Mesendoderm (in vitro differentiated cells): ENCODE results near the gene DAG1.

Experiments used
- DNase-seq: peaks from one replicate; pipeline ENCODE4 v3.0.0; 2013
- H2AK5ac ChIP-seq: 2 replicates; pipeline ENCODE4 v1.6.1; 2013; ENCODE audit warnings: low read length, inconsistent platforms
- H2BK120ac ChIP-seq: 2 replicates; pipeline ENCODE4 v1.6.1; 2013; ENCODE audit warnings: low read depth, mild to moderate bottlenecking, low read length, moderate library complexity, mixed read lengths
- H2BK15ac ChIP-seq: replicated peaks from 2 replicates; pipeline ENCODE4 v1.6.1; 2013; ENCODE audit warnings: low read depth, mild to moderate bottlenecking, moderate library complexity
- H2BK5ac ChIP-seq: 2 replicates; pipeline ENCODE4 v1.6.1; 2013; ENCODE audit warnings: low read length, inconsistent platforms
- H3K18ac ChIP-seq: 2 replicates; pipeline ENCODE4 v1.6.1; 2013; ENCODE audit warnings: mild to moderate bottlenecking, low read length, mixed read lengths
- H3K23ac ChIP-seq: one replicate; pipeline ENCODE4 v1.6.1; 2013; ENCODE audit warnings: low read length
- H3K27ac ChIP-seq: 2 replicates; pipeline ENCODE4 v1.5.1; 2013; ENCODE audit warnings: low read depth, mild to moderate bottlenecking, inconsistent platforms, low read length, moderate library complexity
- H3K27me3 ChIP-seq: 2 replicates; pipeline ENCODE4 v1.6.1; 2013; ENCODE audit warnings: low read length, control low read depth, mild to moderate bottlenecking, inconsistent platforms; ENCODE audit not compliant: insufficient read depth, poor library complexity
- H3K36me3 ChIP-seq: 2 replicates; pipeline ENCODE4 v1.6.1; 2013; ENCODE audit warnings: low read length, inconsistent platforms; ENCODE audit not compliant: control insufficient read depth, insufficient read depth
- H3K4ac ChIP-seq: one replicate; pipeline ENCODE4 v1.6.1; 2013; ENCODE audit warnings: low read depth, mild to moderate bottlenecking, low read length, moderate library complexity
- H3K4me1 ChIP-seq: 2 replicates; pipeline ENCODE4 v1.6.1; 2013; ENCODE audit warnings: low read depth, low read length, inconsistent platforms; ENCODE audit not compliant: control insufficient read depth
- H3K4me2 ChIP-seq: 2 replicates; pipeline ENCODE4 v1.6.1; 2013; ENCODE audit warnings: low read length
- H3K4me3 ChIP-seq: 2 replicates; pipeline ENCODE4 v1.5.1; 2013; ENCODE audit warnings: mild to moderate bottlenecking, low read length
- H3K56ac ChIP-seq: one replicate; pipeline ENCODE4 v1.6.1; 2013; ENCODE audit warnings: low read length
- H3K79me1 ChIP-seq: 2 replicates; pipeline ENCODE4 v1.6.1; 2013; ENCODE audit warnings: low read length, inconsistent platforms
- H3K79me2 ChIP-seq: 2 replicates; pipeline ENCODE4 v1.6.1; 2013; ENCODE audit warnings: mild to moderate bottlenecking, low read length; ENCODE audit not compliant: control insufficient read depth, insufficient read depth
- H3K9ac ChIP-seq: 2 replicates; pipeline ENCODE4 v1.6.1; 2013; ENCODE audit warnings: low read length, inconsistent platforms
- H4K5ac ChIP-seq: one replicate; pipeline ENCODE4 v1.6.1; 2013; ENCODE audit warnings: low read length
- H4K8ac ChIP-seq: one replicate; pipeline ENCODE4 v1.6.1; 2013; ENCODE audit warnings: low read depth, mild to moderate bottlenecking, control low read depth, low read length, moderate library complexity
- WGBS: extraction: QIAGEN DNeasy Blood & Tissue Kit; methylation state at CpG from one replicate; pipeline ENCODE4 v1.1.7; 2013; ENCODE audit warnings: low lambda C conversion rate, missing lambda C conversion rate; ENCODE audit not compliant: insufficient coverage; ENCODE audit errors: extremely low coverage; 5-methylcytosine and 5-hydroxymethylcytosine counted together

Gene DAG1

DNA sequence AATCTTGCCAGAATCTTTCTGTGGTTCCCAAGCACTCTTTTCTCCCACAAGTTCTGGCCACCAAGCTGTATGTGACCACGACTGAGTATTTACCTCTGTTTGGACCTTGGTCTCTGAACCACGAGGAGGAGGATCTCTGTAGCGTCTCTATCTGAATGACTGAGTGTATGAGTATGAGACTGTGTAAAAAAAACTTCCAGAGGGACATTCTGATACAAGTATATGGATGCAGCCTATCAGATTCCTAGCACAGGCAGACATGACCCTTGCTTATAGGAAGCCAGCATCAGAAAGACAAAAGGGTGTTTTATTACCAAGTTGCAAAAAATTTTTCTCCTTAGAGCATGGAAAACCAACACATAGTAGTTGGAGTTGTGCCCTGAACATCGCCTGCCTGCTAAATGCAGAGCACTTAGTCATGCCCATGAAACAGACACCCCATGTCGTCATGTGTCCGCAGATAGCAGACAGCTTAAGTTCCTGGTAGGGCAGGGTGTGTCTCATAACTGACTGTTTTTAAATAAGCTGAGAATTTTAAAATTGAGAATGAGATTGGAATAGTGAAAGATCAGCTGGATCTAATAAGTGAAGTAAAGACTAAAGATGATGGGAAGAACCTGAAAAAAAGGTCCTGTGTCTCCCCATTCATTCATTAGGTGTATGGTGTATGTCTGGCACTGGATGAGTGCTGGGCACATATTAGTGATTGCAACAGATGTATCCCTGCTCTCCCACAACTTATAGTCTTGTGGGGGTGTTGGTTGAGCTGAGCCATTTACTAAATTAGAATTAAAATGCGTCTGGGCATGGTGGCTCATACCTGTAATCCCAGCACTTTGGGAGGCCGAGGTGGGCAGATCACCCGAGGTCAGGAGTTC lies 30.9 kb downstream of the DAG1 start:
- Histone ChIP-seq H3K79me1 (peaks cover 5% of the 10 kb centered on the region), H2BK5ac (no peak overlapping the region), H2AK5ac (no peak overlapping the region), H3K23ac (no peak overlapping the region), H3K4ac (no peak overlapping the region), H3K9ac (no peak overlapping the region), H4K8ac (no peak overlapping the region), H3K36me3 (no peaks in the 10 kb centered on the region), H3K4me3 (no peak overlapping the region), H2BK120ac (no peak overlapping the region), H3K27me3 (no peaks in the 10 kb centered on the region), H3K56ac (no peak overlapping the region), H3K4me1 (no peaks in the 10 kb centered on the region), H2BK15ac (no peak overlapping the region), H3K18ac (no peak overlapping the region), H3K4me2 (no peak overlapping the region), H3K27ac (no peak overlapping the region), H4K5ac (no peak overlapping the region), H3K79me2 (peaks cover 9% of the 10 kb centered on the region)
- no peak for DNase-seq
- no CpG with 5 or more reads among the region's 9 CpGs for WGBS

GRCh38 chr3:49501842-49502241 lies 31.8 kb downstream of the DAG1 start:
- Histone ChIP-seq H3K4me1 (no peaks in the 10 kb centered on the region), H3K79me1 (peaks cover 5% of the 10 kb centered on the region), H3K4me2 (no peak overlapping the region), H2BK120ac (no peak overlapping the region), H2BK5ac (no peak overlapping the region), H3K9ac (no peak overlapping the region), H2AK5ac (no peak overlapping the region), H3K27me3 (no peaks in the 10 kb centered on the region), H3K23ac (no peak overlapping the region), H3K4me3 (no peak overlapping the region), H4K8ac (no peak overlapping the region), H4K5ac (no peak overlapping the region), H3K56ac (no peak overlapping the region), H3K36me3 (no peaks in the 10 kb centered on the region), H3K4ac (no peak overlapping the region), H3K79me2 (peaks cover 9% of the 10 kb centered on the region), H3K18ac (no peak overlapping the region), H3K27ac (no peak overlapping the region), H2BK15ac (no peak overlapping the region)
- no CpG with 5 or more reads among the region's 2 CpGs for WGBS
- no peak for DNase-seq

- H2BK5ac ChIP-seq = no peak overlapping the region
- no peak for DNase-seq
- WGBS = no CpG with 5 or more reads among the region's 3 CpGs
- H3K4ac ChIP-seq = no peak overlapping the region
- no peak overlapping the region for H3K4me2 ChIP-seq
- peaks cover 3% of the 10 kb centered on the region for H3K79me2 ChIP-seq
- H4K5ac ChIP-seq = no peak overlapping the region
- H3K4me1 ChIP-seq = no peaks in the 10 kb centered on the region
- no peak overlapping the region for H3K18ac ChIP-seq
- H3K9ac ChIP-seq = no peak overlapping the region
- H2AK5ac ChIP-seq = no peak overlapping the region
- no peak overlapping the region for H2BK120ac ChIP-seq
- H3K4me3 ChIP-seq = no peak overlapping the region
- no peak overlapping the region for H3K23ac ChIP-seq
- H4K8ac ChIP-seq = no peak overlapping the region
- H3K27me3 ChIP-seq = no peaks in the 10 kb centered on the region
- H3K27ac ChIP-seq = no peak overlapping the region
- H2BK15ac ChIP-seq = no peak overlapping the region
- no peak overlapping the region for H3K56ac ChIP-seq
- H3K79me1 ChIP-seq = peaks cover 5% of the 10 kb centered on the region
- peaks cover 2% of the 10 kb centered on the region for H3K36me3 ChIP-seq
Measured at GRCh38 chr3:49506906-49507305, 36.8 kb downstream of the DAG1 start.

GRCh38 chr3:49509028-49509561 lies 39.0 kb downstream of the DAG1 start:
- H3K27me3 ChIP-seq = no peaks in the 10 kb centered on the region
- H2BK15ac ChIP-seq = no peak overlapping the region
- no peak overlapping the region for H3K4me2 ChIP-seq
- H3K79me1 ChIP-seq = peaks cover 5% of the 10 kb centered on the region
- H3K4me3 ChIP-seq = no peak overlapping the region
- peaks cover 2% of the 10 kb centered on the region for H3K79me2 ChIP-seq
- peaks cover 2% of the 10 kb centered on the region for H3K36me3 ChIP-seq
- H4K8ac ChIP-seq = no peak overlapping the region
- H2AK5ac ChIP-seq = no peak overlapping the region
- H3K27ac ChIP-seq = no peak overlapping the region
- H3K18ac ChIP-seq = no peak overlapping the region
- H3K4me1 ChIP-seq = no peaks in the 10 kb centered on the region
- no peak overlapping the region for H3K4ac ChIP-seq
- no peak overlapping the region for H4K5ac ChIP-seq
- H3K9ac ChIP-seq = no peak overlapping the region
- no peak overlapping the region for H3K56ac ChIP-seq
- no CpG with 5 or more reads among the region's 2 CpGs for WGBS
- no peak for DNase-seq
- no peak overlapping the region for H2BK120ac ChIP-seq
- no peak overlapping the region for H2BK5ac ChIP-seq
- H3K23ac ChIP-seq = no peak overlapping the region

- H3K4ac ChIP-seq = no peak overlapping the region
- no peak for DNase-seq
- no peak overlapping the region for H3K4me2 ChIP-seq
- H3K9ac ChIP-seq = no peak overlapping the region
- WGBS = no CpG with 5 or more reads among the region's 2 CpGs
- H3K79me1 ChIP-seq = peaks cover 8% of the 10 kb centered on the region
- H2BK5ac ChIP-seq = no peak overlapping the region
- no peak overlapping the region for H3K18ac ChIP-seq
- peaks cover 2% of the 10 kb centered on the region for H3K36me3 ChIP-seq
- no peaks in the 10 kb centered on the region for H3K27me3 ChIP-seq
- H4K5ac ChIP-seq = no peak overlapping the region
- H3K4me3 ChIP-seq = no peak overlapping the region
- H2AK5ac ChIP-seq = no peak overlapping the region
- H2BK15ac ChIP-seq = no peak overlapping the region
- no peak overlapping the region for H3K23ac ChIP-seq
- no peaks in the 10 kb centered on the region for H3K4me1 ChIP-seq
- H3K79me2 ChIP-seq = peaks cover 2% of the 10 kb centered on the region
- no peak overlapping the region for H3K27ac ChIP-seq
- no peak overlapping the region for H2BK120ac ChIP-seq
- H3K56ac ChIP-seq = no peak overlapping the region
- no peak overlapping the region for H4K8ac ChIP-seq
Measured at GRCh38 chr3:49511639-49512038, 41.6 kb downstream of the DAG1 start.
